ENCODE results near the gene ZDHHC5. TPM values are rescaled to one million over a fixed set of nuclear protein-coding genes. Genes with fewer than 3 reads are reported as not detected.
A peak's percentile ranks its signal among the peaks of the same experiment; 100 is the strongest.
"Not testable (repeated sequence)": the region's sequence is repeated elsewhere in the genome, so short reads cannot be mapped to it uniquely, and the experiment has no call there.

ZDHHC5 gene
- polyA plus RNA-seq, 10 donors: 27.2 to 36.7 (median 30.5) TPM

DNA sequence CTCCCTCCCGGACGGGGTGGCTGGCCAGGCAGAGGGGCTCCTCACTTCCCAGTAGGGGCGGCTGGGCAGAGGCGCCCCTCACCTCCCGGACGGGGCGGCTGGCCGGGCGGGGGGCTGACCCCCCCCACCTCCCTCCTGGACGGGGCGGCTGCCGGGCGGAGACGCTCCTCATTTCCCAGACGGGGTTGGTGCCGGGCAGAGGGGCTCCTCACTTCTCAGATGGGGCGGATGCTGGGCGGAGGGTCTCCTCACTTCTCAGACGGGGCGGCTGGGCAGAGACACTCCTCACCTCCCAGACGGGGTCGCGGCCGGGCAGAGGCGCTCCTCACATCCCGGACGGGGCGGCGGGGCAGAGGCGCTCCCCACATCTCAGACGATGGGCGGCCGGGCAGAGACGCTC lies 48.8 kb downstream of the ZDHHC5 start:
- DNase-seq: not testable (repeated sequence)

DNA sequence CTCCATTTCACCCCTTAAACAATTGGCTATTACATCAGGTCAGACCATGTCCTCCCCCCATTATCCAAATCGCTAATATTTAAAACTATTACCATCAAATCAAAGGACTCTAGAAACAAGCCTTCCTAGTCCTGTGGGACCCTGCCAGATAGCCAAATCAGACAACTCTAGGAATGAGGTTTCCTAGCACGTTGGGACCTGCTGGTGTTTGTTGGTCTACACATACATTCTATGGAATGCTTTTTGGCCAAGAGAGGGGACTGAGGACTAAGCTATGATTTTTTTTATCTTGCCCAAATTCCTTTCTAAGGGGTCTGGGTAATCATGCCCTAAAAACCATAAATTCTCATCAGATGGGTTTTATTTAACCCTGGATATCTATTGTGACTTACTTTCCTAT lies 59.3 kb downstream of the ZDHHC5 start:
- DNase-seq: no peak

DNA sequence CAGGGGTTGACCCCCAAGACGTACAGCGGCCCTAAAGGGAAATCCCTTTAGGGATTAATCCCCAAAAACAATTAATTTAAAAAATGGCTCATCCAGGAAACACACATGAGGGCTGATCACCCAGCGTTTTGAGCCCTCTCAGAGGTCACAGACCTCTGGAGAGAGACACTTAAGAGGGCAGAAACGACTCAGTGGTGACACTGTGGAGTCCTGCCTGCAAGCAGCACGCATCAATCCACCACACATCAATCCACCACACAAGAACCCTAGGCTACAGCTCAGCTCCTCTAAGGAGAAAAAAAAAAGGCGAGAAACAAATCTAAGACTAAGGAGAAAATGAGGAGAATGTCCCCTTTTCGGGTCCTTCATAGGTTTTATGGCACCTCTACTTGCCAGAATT lies 60.9 kb downstream of the ZDHHC5 start:
- no peak for DNase-seq

DNA sequence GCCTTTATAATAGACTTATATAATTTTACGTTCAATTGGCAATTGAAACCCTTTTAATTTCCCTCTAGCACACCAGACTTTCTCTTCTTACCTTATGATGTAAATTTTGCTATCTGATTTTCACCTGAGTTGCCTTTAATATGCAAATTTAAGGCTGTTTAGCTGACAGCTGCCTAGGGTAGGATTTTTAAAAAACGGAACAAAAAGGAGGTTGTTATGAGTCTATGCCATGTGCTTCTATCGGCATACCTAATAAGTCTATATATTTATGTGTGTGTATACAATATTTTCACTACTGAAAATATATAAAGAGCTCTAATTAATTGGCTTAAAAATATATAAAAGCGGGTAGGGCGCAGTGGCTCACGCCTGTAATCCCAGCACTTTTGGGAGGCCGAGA lies 61.6 kb downstream of the ZDHHC5 start:
- DNase-seq: no peak

DNA sequence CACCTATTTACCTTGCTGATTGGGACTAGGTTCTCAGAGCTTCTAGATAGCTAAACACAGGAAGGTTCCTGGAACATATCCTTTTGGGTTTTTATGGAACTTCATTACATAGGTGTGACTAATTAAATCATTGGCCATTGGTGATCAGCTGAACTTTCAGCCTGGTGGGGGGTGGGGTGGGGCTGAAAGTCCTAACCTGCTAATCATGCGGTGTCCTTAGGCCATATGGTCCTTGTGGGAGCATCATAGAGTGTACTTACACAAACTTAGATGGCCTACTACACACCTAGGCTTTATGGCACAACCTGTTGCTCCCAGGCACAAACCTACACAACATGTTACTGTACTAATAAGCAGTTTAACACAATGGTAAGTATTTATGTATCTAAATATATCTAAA lies 64.7 kb downstream of the ZDHHC5 start:
- no peak for DNase-seq

DNA sequence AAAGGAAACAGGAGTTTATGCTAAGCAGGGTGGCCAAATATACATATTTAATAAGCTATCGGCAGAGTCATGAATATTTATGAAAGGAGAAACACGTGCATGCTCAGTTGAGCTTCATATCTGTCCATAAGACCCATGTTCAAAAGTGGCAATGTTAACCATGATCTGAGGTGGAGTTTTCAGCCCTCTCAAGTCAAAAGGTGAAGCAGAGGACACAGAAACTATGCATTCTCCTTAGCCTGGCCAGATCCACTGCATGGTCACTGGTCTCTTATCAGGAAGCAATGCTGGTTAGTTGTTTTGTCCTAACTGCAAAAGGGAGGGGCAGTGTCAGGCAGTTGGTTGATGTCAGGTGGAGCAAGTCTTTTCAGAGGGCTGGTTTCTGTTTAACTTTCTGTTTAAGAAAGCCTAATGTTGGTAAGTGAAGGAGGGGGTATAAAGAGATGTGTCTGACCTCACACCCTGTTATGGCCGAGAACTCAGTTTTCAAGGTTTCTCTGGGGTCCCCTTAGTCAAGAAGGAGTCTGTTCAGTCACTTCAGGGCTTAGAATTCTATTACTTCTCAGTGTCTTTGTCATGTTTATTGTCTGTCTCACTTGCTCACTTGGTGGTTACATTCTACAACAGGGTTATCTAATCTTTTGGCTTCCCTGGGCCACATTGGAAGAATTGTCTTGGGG lies 67.8 kb downstream of the ZDHHC5 start:
- no peak for DNase-seq

DNA sequence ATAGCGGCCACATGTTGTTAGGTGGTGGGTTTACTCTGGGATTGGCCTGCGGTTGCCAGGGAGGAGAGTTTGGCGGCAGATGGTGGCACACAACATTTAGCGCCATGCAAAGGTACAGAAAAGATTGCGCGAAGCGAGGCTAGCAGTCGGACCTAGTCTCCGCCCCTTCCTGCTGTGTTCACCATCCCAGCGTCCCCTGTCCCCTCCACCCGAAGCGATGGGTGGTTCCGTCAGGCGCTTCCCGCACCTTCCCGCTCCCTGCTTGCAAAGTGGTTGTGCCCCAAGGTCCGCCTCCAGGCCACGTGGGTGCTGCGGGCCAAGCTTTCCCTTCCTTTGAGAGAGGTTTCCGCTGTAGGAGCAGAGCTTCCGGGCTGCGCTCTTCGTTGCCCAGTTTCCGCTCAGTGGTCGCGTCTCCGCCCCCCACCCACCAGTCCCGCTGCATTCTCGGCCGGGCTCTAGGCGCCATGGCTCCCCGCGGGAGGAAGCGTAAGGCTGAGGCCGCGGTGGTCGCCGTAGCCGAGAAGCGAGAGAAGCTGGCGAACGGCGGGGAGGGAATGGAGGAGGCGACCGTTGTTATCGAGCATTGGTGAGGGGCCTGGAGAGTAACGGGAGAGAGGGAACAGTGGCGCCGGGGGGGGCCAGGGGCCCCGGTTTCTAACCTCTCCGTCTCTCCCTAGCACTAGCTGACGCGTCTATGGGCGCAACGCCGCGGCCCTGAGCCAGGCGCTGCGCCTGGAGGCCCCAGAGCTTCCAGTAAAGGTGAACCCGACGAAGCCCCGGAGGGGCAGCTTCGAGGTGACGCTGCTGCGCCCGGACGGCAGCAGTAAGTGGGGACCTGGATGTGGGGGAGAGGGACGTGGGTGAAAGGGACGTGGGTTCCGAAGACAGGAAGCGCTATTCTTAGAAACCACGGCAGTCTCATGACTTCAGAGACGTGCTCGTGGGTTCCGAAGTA lies 73.5 kb downstream of the ZDHHC5 start, which contains the start of gene SELENOH:
Gene SELENOH (plus strand): TSS at position 360 of the 955 bp plus-strand sequence. CDS start 105 bp downstream, at position 465.
- peak; percentile 96 to 98 (median 96) for DNase-seq

DNA sequence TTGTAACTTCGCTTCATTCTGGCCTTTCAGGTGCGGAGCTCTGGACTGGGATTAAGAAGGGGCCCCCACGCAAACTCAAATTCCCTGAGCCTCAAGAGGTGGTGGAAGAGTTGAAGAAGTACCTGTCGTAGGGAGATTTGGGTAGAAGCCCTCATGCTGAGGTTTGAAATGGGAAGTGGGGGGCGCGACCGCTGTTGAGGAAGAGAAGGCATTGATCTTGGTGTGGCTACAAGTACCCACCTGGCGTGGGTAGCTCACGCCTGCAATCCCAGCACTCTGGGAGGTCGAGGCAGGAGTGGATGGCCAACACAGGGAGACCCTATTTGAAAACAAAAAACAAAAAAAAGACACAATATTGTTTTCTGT lies 74.2 kb downstream of the ZDHHC5 start:
- DNase-seq: no peak

DNA sequence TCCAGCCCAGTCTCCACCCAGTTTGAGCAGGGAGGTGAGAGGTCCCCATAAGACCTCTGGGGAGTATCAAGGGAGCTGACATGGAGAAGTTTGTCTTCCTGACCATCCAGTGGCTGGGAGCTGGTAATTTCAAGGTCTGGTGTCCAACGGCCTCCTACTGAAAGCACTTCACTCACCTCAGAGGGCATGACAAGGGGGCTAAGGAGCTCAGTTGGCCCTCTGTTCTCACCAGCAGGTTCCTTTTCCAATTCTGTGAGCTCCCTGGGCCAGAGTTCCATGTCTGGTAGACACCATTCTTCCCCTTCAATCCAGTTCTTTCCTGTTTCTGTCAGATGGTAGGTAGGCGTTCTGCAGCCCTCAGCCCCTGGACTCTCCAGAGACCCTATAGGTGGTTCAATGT lies 76.4 kb downstream of the ZDHHC5 start:
- no peak for DNase-seq

DNA sequence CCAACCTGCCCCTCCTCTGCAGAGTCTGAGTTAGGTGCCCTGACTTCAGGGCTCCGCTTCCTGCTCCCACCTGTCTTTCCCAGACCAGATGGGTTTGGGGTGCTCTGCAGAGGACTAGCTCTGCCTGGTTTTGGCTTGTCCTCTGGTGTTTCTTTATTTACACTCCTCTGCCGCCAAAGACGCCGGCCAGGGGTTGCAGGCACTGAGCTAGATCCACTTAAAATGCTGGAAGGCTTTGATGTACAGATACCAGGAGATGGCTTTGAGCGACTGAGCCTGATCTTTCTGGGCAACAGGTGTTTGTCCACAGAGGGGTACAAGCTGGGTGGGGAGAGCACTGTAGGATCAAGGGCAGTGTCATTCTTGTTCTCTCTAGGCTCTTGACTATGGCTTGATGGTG lies 77.3 kb downstream of the ZDHHC5 start:
- no peak for DNase-seq

DNA sequence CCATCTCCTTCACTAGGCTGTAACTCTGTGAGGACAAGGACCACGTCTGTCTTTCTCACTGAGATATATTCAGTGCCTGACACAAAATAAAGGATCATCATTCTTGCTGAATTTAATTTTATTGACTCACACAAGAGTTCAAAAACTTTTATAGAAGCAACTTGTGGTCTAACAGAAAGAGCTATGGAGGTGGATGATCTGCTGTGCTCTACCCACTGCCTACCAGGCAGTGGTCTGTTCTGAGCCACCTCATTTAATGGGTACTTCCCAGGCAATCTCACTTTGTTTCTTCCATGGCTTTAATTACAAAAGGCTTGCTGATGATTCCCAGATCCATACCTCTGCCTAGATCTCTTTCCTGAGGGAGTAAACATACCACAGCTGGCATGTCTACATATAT lies 79.0 kb downstream of the ZDHHC5 start:
- no peak for DNase-seq

Other genes with a start within 250 kb of the ZDHHC5 start
- 10 to 100 TPM; 25.9 to 43.0 (median 31.8) TPM for gene SLC43A3, start 241.0 kb upstream of the ZDHHC5 start, polyA plus RNA-seq (ENCODE audit: insufficient read length in 10 of 10)
- 10 to 100 TPM; 17.2 to 35.0 (median 25.7) TPM for gene RTN4RL2, start 207.6 kb upstream of the ZDHHC5 start, polyA plus RNA-seq (ENCODE audit: insufficient read length in 10 of 10)
- gene SLC43A1, start 152.4 kb upstream of the ZDHHC5 start, polyA plus RNA-seq (ENCODE audit: insufficient read length in 10 of 10): 10 to 100 TPM in 6 of 10 donors, 1 to 10 TPM in 4; 7.8 to 14.9 (median 10.2) TPM
- gene TIMM10, start 137.4 kb upstream of the ZDHHC5 start, polyA plus RNA-seq (ENCODE audit: insufficient read length in 10 of 10): 10 to 100 TPM; 28.8 to 57.7 (median 36.6) TPM
- gene SMTNL1, start 130.5 kb upstream of the ZDHHC5 start, polyA plus RNA-seq (ENCODE audit: insufficient read length in 10 of 10): 100 to 1,000 TPM in 9 of 10 donors, 10 to 100 TPM in 1; 78.8 to 282 (median 173) TPM
- 10 to 100 TPM; 16.5 to 27.4 (median 24.2) TPM for gene UBE2L6, start 100.4 kb upstream of the ZDHHC5 start, polyA plus RNA-seq (ENCODE audit: insufficient read length in 10 of 10)
- 100 to 1,000 TPM in 5 of 10 donors, 10 to 100 TPM in 5; 79.3 to 123 (median 102) TPM for gene SERPING1, start 70.4 kb upstream of the ZDHHC5 start, polyA plus RNA-seq (ENCODE audit: insufficient read length in 10 of 10)
- 1 to 10 TPM; 1.1 to 3.4 (median 1.6) TPM for gene YPEL4, start 18.2 kb upstream of the ZDHHC5 start, polyA plus RNA-seq (ENCODE audit: insufficient read length in 10 of 10)
- gene CLP1, start 10.4 kb upstream of the ZDHHC5 start, polyA plus RNA-seq (ENCODE audit: insufficient read length in 10 of 10): 10 to 100 TPM in 1 of 10 donors, 1 to 10 TPM in 9; 7.0 to 12.2 (median 8.9) TPM
- 10 to 100 TPM; 10.3 to 15.8 (median 12.8) TPM for gene MED19, start 44.1 kb downstream of the ZDHHC5 start, polyA plus RNA-seq (ENCODE audit: insufficient read length in 10 of 10)
- 10 to 100 TPM; 45.4 to 63.9 (median 55.3) TPM for gene TMX2, start 44.5 kb downstream of the ZDHHC5 start, polyA plus RNA-seq (ENCODE audit: insufficient read length in 10 of 10)
- 10 to 100 TPM; 56.5 to 90.1 (median 69.9) TPM for gene SELENOH, start 73.4 kb downstream of the ZDHHC5 start, polyA plus RNA-seq (ENCODE audit: insufficient read length in 10 of 10)
- under 1 TPM in 7 of 10 donors, not detected in 3; 0.08 to 0.38 (median 0.13) TPM for gene BTBD18, start 83.7 kb downstream of the ZDHHC5 start, polyA plus RNA-seq (ENCODE audit: insufficient read length in 10 of 10)
- gene CTNND1, start 93.7 kb downstream of the ZDHHC5 start, polyA plus RNA-seq (ENCODE audit: insufficient read length in 10 of 10): 100 to 1,000 TPM; 103 to 155 (median 134) TPM

All from muscle of back (tissue), 11 donors.